Mesendoderm (in vitro differentiated cells): ENCODE results near the gene WDR76.

Experiments used
- DNase-seq: peaks from one replicate; pipeline ENCODE4 v3.0.0; 2013
- H2AK5ac ChIP-seq: 2 replicates; pipeline ENCODE4 v1.6.1; 2013; ENCODE audit warnings: low read length, inconsistent platforms
- H2BK120ac ChIP-seq: 2 replicates; pipeline ENCODE4 v1.6.1; 2013; ENCODE audit warnings: low read depth, mild to moderate bottlenecking, low read length, moderate library complexity, mixed read lengths
- H2BK15ac ChIP-seq: replicated peaks from 2 replicates; pipeline ENCODE4 v1.6.1; 2013; ENCODE audit warnings: low read depth, mild to moderate bottlenecking, moderate library complexity
- H2BK5ac ChIP-seq: 2 replicates; pipeline ENCODE4 v1.6.1; 2013; ENCODE audit warnings: low read length, inconsistent platforms
- H3K18ac ChIP-seq: 2 replicates; pipeline ENCODE4 v1.6.1; 2013; ENCODE audit warnings: mild to moderate bottlenecking, low read length, mixed read lengths
- H3K23ac ChIP-seq: one replicate; pipeline ENCODE4 v1.6.1; 2013; ENCODE audit warnings: low read length
- H3K27ac ChIP-seq: 2 replicates; pipeline ENCODE4 v1.5.1; 2013; ENCODE audit warnings: low read depth, mild to moderate bottlenecking, inconsistent platforms, low read length, moderate library complexity
- H3K27me3 ChIP-seq: 2 replicates; pipeline ENCODE4 v1.6.1; 2013; ENCODE audit warnings: low read length, control low read depth, mild to moderate bottlenecking, inconsistent platforms; ENCODE audit not compliant: insufficient read depth, poor library complexity
- H3K36me3 ChIP-seq: 2 replicates; pipeline ENCODE4 v1.6.1; 2013; ENCODE audit warnings: low read length, inconsistent platforms; ENCODE audit not compliant: control insufficient read depth, insufficient read depth
- H3K4ac ChIP-seq: one replicate; pipeline ENCODE4 v1.6.1; 2013; ENCODE audit warnings: low read depth, mild to moderate bottlenecking, low read length, moderate library complexity
- H3K4me1 ChIP-seq: 2 replicates; pipeline ENCODE4 v1.6.1; 2013; ENCODE audit warnings: low read depth, low read length, inconsistent platforms; ENCODE audit not compliant: control insufficient read depth
- H3K4me2 ChIP-seq: 2 replicates; pipeline ENCODE4 v1.6.1; 2013; ENCODE audit warnings: low read length
- H3K4me3 ChIP-seq: 2 replicates; pipeline ENCODE4 v1.5.1; 2013; ENCODE audit warnings: mild to moderate bottlenecking, low read length
- H3K56ac ChIP-seq: one replicate; pipeline ENCODE4 v1.6.1; 2013; ENCODE audit warnings: low read length
- H3K79me1 ChIP-seq: 2 replicates; pipeline ENCODE4 v1.6.1; 2013; ENCODE audit warnings: low read length, inconsistent platforms
- H3K79me2 ChIP-seq: 2 replicates; pipeline ENCODE4 v1.6.1; 2013; ENCODE audit warnings: mild to moderate bottlenecking, low read length; ENCODE audit not compliant: control insufficient read depth, insufficient read depth
- H3K9ac ChIP-seq: 2 replicates; pipeline ENCODE4 v1.6.1; 2013; ENCODE audit warnings: low read length, inconsistent platforms
- H4K5ac ChIP-seq: one replicate; pipeline ENCODE4 v1.6.1; 2013; ENCODE audit warnings: low read length
- H4K8ac ChIP-seq: one replicate; pipeline ENCODE4 v1.6.1; 2013; ENCODE audit warnings: low read depth, mild to moderate bottlenecking, control low read depth, low read length, moderate library complexity
- WGBS: extraction: QIAGEN DNeasy Blood & Tissue Kit; methylation state at CpG from one replicate; pipeline ENCODE4 v1.1.7; 2013; ENCODE audit warnings: low lambda C conversion rate, missing lambda C conversion rate; ENCODE audit not compliant: insufficient coverage; ENCODE audit errors: extremely low coverage; 5-methylcytosine and 5-hydroxymethylcytosine counted together

The WDR76 gene

DNA sequence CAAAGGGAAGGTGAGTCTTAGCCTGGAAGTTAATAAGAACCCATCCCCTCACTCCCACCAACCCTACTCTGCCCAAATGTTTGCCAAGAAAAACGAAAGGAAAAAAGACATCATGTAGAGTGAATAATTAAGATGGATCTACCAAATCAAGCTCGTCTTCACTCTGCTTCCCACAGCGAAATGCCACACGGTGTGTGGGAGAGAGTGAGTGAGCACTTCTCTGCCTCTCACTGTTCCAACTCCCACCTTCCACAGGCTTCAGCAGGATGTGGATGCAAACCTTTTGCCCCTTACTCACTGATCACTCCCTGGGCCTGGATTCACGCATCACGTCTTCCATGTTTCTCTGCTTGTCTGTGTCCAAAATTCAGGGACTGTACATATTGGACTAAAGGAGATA is 85.4 kb downstream of the WDR76 start:
- Histone ChIP-seq H3K4me2 (no peak overlapping the region), H3K9ac (no peak overlapping the region), H2BK120ac (no peak overlapping the region), H3K27me3 (no peaks in the 10 kb centered on the region), H3K18ac (no peak overlapping the region), H3K23ac (no peak overlapping the region), H3K79me1 (no peaks in the 10 kb centered on the region), H2AK5ac (no peak overlapping the region), H3K79me2 (no peaks in the 10 kb centered on the region), H3K36me3 (no peaks in the 10 kb centered on the region), H4K5ac (no peak overlapping the region), H3K27ac (no peak overlapping the region), H2BK15ac (no peak overlapping the region), H3K4me1 (peaks cover 3% of the 10 kb centered on the region), H3K4ac (no peak overlapping the region), H4K8ac (no peak overlapping the region), H2BK5ac (no peak overlapping the region), H3K4me3 (no peak overlapping the region), H3K56ac (no peak overlapping the region)
- DNase-seq: no peak
- no CpG with 5 or more reads among the region's 6 CpGs for WGBS

GRCh38 chr15:43913026-43913780 is 86.4 kb downstream of the WDR76 start:
- no peak overlapping the region for H4K8ac ChIP-seq
- no peak overlapping the region for H3K9ac ChIP-seq
- DNase-seq: peak; percentile 95

DNA sequence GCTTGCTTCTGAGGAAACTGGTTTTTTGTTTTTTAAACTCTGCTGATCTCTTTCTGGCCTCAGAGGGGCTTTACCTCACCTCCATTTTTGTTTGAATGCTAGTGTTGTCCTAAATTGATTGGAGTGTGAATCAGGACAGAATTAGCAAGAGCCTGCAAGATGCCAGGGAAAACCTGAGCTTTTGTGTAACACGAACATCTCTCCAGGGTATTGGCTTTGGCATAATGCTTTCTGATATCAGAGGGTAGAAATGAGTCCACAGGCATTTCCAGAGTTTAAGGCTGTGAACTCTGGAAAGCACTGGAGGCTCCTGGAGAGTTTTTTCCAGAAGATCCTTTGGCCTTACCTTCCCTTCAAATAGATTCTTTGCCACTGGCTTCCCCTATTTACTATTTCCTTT is 87.1 kb downstream of the WDR76 start:
- Histone ChIP-seq H2BK120ac (no peak overlapping the region), H3K27ac (no peak overlapping the region), H2BK15ac (no peak overlapping the region), H2BK5ac (no peak overlapping the region), H3K4me1 (peaks cover 3% of the 10 kb centered on the region), H4K8ac (no peak overlapping the region), H3K79me2 (no peaks in the 10 kb centered on the region), H3K18ac (no peak overlapping the region), H3K27me3 (no peaks in the 10 kb centered on the region), H4K5ac (no peak overlapping the region), H2AK5ac (no peak overlapping the region), H3K79me1 (no peaks in the 10 kb centered on the region), H3K56ac (no peak overlapping the region), H3K4me3 (no peak overlapping the region), H3K4ac (no peak overlapping the region), H3K36me3 (no peaks in the 10 kb centered on the region), H3K4me2 (no peak overlapping the region), H3K9ac (no peak overlapping the region), H3K23ac (no peak overlapping the region)
- WGBS: no CpG with 5 or more reads among the region's 1 CpG
- no peak for DNase-seq

More at GRCh38 chr15:43913026-43913780, 86.4 kb downstream of the WDR76 start:
- H3K4me3 ChIP-seq: no peak overlapping the region
- H4K5ac ChIP-seq: no peak overlapping the region
- H3K23ac ChIP-seq: no peak overlapping the region
- no peak overlapping the region for H3K4ac ChIP-seq
- no peaks in the 10 kb centered on the region for H3K79me1 ChIP-seq
- H3K36me3 ChIP-seq: no peaks in the 10 kb centered on the region
- no peak overlapping the region for H3K18ac ChIP-seq
- no peaks in the 10 kb centered on the region for H3K27me3 ChIP-seq
- no peak overlapping the region for H2AK5ac ChIP-seq
- no peak overlapping the region for H2BK120ac ChIP-seq
- no peak overlapping the region for H3K4me2 ChIP-seq
- no peaks in the 10 kb centered on the region for H3K79me2 ChIP-seq
- WGBS: no CpG with 5 or more reads among the region's 1 CpG
- H2BK5ac ChIP-seq: no peak overlapping the region
- no peak overlapping the region for H2BK15ac ChIP-seq
- H3K4me1 ChIP-seq: peaks cover 3% of the 10 kb centered on the region
- H3K56ac ChIP-seq: no peak overlapping the region
- H3K27ac ChIP-seq: no peak overlapping the region

DNA sequence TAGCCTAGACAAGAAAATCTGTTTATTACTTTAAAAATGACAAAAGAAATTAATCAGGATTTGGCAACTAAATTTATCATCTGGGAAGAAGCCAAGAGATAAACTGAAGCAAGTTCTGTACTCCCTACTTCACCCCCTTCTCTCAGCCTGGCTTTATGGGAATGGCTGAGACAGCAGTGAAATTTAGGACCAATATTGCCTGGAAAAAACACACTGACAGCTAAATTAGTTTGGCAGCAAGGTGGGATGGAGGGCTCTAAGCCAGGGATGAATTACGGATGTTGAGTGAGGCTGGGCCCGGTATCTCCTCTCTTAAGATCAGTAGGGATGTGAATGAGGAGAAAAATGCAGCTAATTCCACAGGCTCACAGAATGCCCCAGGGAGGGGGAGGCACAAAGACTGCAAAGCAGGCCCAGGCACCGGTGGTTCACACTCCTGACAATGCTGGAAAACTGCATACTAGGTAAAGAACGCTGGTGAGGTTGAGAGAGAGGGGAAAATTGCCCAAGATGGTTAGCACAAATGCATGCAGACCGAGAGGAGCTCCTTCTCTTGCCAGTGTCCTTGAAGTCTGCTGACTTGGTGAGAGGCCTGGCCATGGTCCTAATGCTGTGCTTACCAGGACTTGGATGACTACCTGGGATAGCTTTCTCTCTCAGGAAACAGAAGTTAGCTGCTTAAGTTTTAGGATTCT is 89.0 kb downstream of the WDR76 start:
- Histone ChIP-seq H3K79me1 (no peaks in the 10 kb centered on the region), H3K4me2 (no peak overlapping the region), H3K4me1 (peaks cover 3% of the 10 kb centered on the region), H3K79me2 (no peaks in the 10 kb centered on the region), H2BK5ac (no peak overlapping the region), H2AK5ac (no peak overlapping the region), H3K4ac (no peak overlapping the region), H3K18ac (no peak overlapping the region), H3K9ac (no peak overlapping the region), H3K27me3 (no peaks in the 10 kb centered on the region), H4K5ac (no peak overlapping the region), H2BK15ac (no peak overlapping the region), H3K4me3 (no peak overlapping the region), H3K27ac (no peak overlapping the region), H2BK120ac (no peak overlapping the region), H3K36me3 (no peaks in the 10 kb centered on the region), H4K8ac (no peak overlapping the region), H3K56ac (peak overlapping the region; percentile 29), H3K23ac (no peak overlapping the region)
- peak; percentile 57 for DNase-seq
- WGBS: no CpG with 5 or more reads among the region's 5 CpGs

DNA sequence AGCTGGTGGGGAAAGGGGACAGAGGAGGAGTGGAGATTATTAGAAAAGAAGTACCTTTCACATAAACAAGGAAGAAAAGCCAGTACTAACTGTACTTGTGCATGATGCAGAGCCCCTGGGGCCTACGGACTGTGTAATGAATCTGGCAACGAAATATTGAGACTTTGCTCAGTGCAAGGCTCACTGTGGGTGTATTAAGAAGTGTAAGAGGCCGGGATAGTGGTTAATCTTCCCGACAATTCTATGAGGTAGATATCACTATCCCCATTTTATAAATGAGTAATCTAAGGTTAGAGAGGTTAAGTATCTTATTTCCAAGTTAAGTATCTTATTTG is 89.5 kb downstream of the WDR76 start:
- no peak overlapping the region for H3K27ac ChIP-seq
- no peak overlapping the region for H3K18ac ChIP-seq
- H2BK5ac ChIP-seq: no peak overlapping the region
- H3K27me3 ChIP-seq: no peaks in the 10 kb centered on the region
- H3K79me2 ChIP-seq: no peaks in the 10 kb centered on the region
- H3K4me3 ChIP-seq: no peak overlapping the region
- no peak overlapping the region for H3K9ac ChIP-seq
- no peak overlapping the region for H2BK120ac ChIP-seq
- no peak overlapping the region for H3K56ac ChIP-seq
- H3K23ac ChIP-seq: no peak overlapping the region
- no peak for DNase-seq
- WGBS: no CpG with 5 or more reads among the region's 4 CpGs
- H3K36me3 ChIP-seq: no peaks in the 10 kb centered on the region
- no peak overlapping the region for H4K8ac ChIP-seq
- H4K5ac ChIP-seq: no peak overlapping the region
- H3K79me1 ChIP-seq: no peaks in the 10 kb centered on the region
- H3K4me2 ChIP-seq: no peak overlapping the region
- H2BK15ac ChIP-seq: no peak overlapping the region
- no peak overlapping the region for H2AK5ac ChIP-seq
- peaks cover 5% of the 10 kb centered on the region for H3K4me1 ChIP-seq
- H3K4ac ChIP-seq: no peak overlapping the region
